Glomerular visceral epithelial cell (primary cell): ENCODE results near the gene TRAF2.

Experiments
- DNase-seq: peaks from one replicate; pipeline ENCODE4 v3.0.0-alpha.2; 2016; ENCODE audit errors: extremely low spot score

The TRAF2 gene

GRCh38 chr9:136937186-136938001, 51.1 kb downstream of the TRAF2 start:
- no peak for DNase-seq

- no peak for DNase-seq
Measured at GRCh38 chr9:136939431-136939995, 53.2 kb downstream of the TRAF2 start.

GRCh38 chr9:136939996-136940525, 53.7 kb downstream of the TRAF2 start:
- no peak for DNase-seq

- DNase-seq: no peak
Measured at GRCh38 chr9:136940526-136941230, 54.4 kb downstream of the TRAF2 start.

GRCh38 chr9:136941231-136942111, 55.2 kb downstream of the TRAF2 start:
- DNase-seq: no peak

GRCh38 chr9:136942112-136942880, 56.0 kb downstream of the TRAF2 start:
- no peak for DNase-seq

- no peak for DNase-seq
Measured at GRCh38 chr9:136942881-136943230, 56.5 kb downstream of the TRAF2 start.

GRCh38 chr9:136943291-136944211, 57.2 kb downstream of the TRAF2 start:
- DNase-seq: peak; percentile 46

- peak; percentile 58 for DNase-seq
Measured at GRCh38 chr9:136944212-136944518, 57.8 kb downstream of the TRAF2 start.

- DNase-seq: peak; percentile 96
Measured at GRCh38 chr9:136944519-136945332, 58.4 kb downstream of the TRAF2 start, which contains the start of the genes C8G and FBXW5. C8G (plus strand) TSS chr9:136945243; CDS start chr9:136945321, 78 bp downstream. FBXW5 (minus strand) TSS chr9:136944738; CDS start chr9:136944083, 655 bp downstream.

GRCh38 chr9:136945333-136946227, 59.3 kb downstream of the TRAF2 start:
- no peak for DNase-seq

GRCh38 chr9:136946228-136947027, 60.1 kb downstream of the TRAF2 start:
- DNase-seq: no peak

- DNase-seq: no peak
Measured at GRCh38 chr9:136947028-136947891, 60.9 kb downstream of the TRAF2 start.

GRCh38 chr9:136947955-136948510, 61.7 kb downstream of the TRAF2 start:
- DNase-seq: peak; percentile 35

GRCh38 chr9:136949239-136949816, 63.0 kb downstream of the TRAF2 start:
- DNase-seq: no peak
